Astrocyte (in vitro differentiated cells and primary cell): ENCODE measurements around the gene RRP9. TPM values are rescaled to one million over a fixed set of nuclear protein-coding genes. Genes with fewer than 3 reads are reported as not detected.

Experiments used
- DNase-seq: peaks from one replicate; pipeline ENCODE4 v3.0.0-alpha.2; 2010; ENCODE audit warnings: low read depth
- FAIRE-seq: peaks from 2 replicates; lab custom pipeline; 2011; peaks lifted over from hg19 to GRCh38; lab: Jason Lieb, UNC
- H2AFZ ChIP-seq: 2 replicates; pipeline ENCODE4 v1.6.0; 2012; ENCODE audit warnings: low read depth, low read length, inconsistent platforms
- H3K27ac ChIP-seq: 2 replicates; pipeline ENCODE4 v1.5.1; 2011; ENCODE audit warnings: low read depth, low read length, inconsistent platforms
- H3K27me3 ChIP-seq: 2 replicates; pipeline ENCODE4 v1.6.0; 2011; ENCODE audit warnings: low read length, inconsistent platforms; ENCODE audit not compliant: insufficient read depth
- H3K36me3 ChIP-seq: 2 replicates; pipeline ENCODE4 v1.5.1; 2011; ENCODE audit warnings: low read length, inconsistent platforms; ENCODE audit not compliant: insufficient read depth
- H3K4me1 ChIP-seq: 2 replicates; pipeline ENCODE4 v1.5.1; 2011; ENCODE audit warnings: low read length, inconsistent platforms; ENCODE audit not compliant: insufficient read depth
- H3K4me2 ChIP-seq: 2 replicates; pipeline ENCODE4 v1.6.0; 2012; ENCODE audit warnings: low read length, inconsistent platforms
- H3K4me3 ChIP-seq: 2 replicates; pipeline ENCODE4 v1.5.1; 2011; ENCODE audit warnings: low read depth, mild to moderate bottlenecking, low read length, inconsistent platforms; ENCODE audit not compliant: insufficient read depth
- H3K79me2 ChIP-seq: 2 replicates; pipeline ENCODE4 v1.6.0; 2012; ENCODE audit warnings: mild to moderate bottlenecking, low read length, inconsistent platforms; ENCODE audit not compliant: insufficient read depth
- H3K9ac ChIP-seq: 2 replicates; pipeline ENCODE4 v1.6.0; 2012; ENCODE audit warnings: mild to moderate bottlenecking, low read length, inconsistent platforms
- H3K9me3 ChIP-seq: 2 replicates; pipeline ENCODE4 v1.5.1; 2012; ENCODE audit warnings: low read depth, mild to moderate bottlenecking, low read length, inconsistent platforms; ENCODE audit not compliant: insufficient read depth
- H4K20me1 ChIP-seq: 2 replicates; pipeline ENCODE4 v1.6.0; 2012; ENCODE audit warnings: low read length, inconsistent platforms; ENCODE audit not compliant: insufficient read depth
- H3K27ac Mint-ChIP-seq: one replicate; pipeline ENCODE4 v1.8.0; 2021; ENCODE audit warnings: mild to moderate bottlenecking, mixed read lengths; ENCODE audit not compliant: unreplicated experiment
- H3K27me3 Mint-ChIP-seq: one replicate; pipeline ENCODE4 v1.8.0; 2021; ENCODE audit warnings: low read depth, mixed read lengths; ENCODE audit not compliant: unreplicated experiment
- H3K36me3 Mint-ChIP-seq: one replicate; pipeline ENCODE4 v1.8.0; 2021; ENCODE audit warnings: low read depth, mixed read lengths; ENCODE audit not compliant: unreplicated experiment
- H3K4me1 Mint-ChIP-seq: one replicate; pipeline ENCODE4 v1.8.0; 2021; ENCODE audit warnings: low read depth, mixed read lengths; ENCODE audit not compliant: unreplicated experiment
- H3K4me3 Mint-ChIP-seq: one replicate; pipeline ENCODE4 v1.8.0; 2021; ENCODE audit warnings: mild to moderate bottlenecking, moderate library complexity, mixed read lengths; ENCODE audit not compliant: unreplicated experiment
- H3K9me3 Mint-ChIP-seq: one replicate; pipeline ENCODE4 v1.8.0; 2021; ENCODE audit warnings: mild to moderate bottlenecking, mixed read lengths; ENCODE audit not compliant: unreplicated experiment
- CTCF ChIP-seq: IDR thresholded peaks from 2 replicates; pipeline ENCODE4 v1.5.1; 2011; ENCODE audit warnings: low read depth, mild to moderate bottlenecking, inconsistent platforms, low read length, moderate library complexity; ENCODE audit not compliant: insufficient read depth
- EZH2 ChIP-seq: IDR thresholded peaks from 2 replicates; pipeline ENCODE4 v1.6.1; 2012; ENCODE audit warnings: mild to moderate bottlenecking, low read length, inconsistent platforms; ENCODE audit not compliant: insufficient read depth
- total RNA-seq: library from RNA; stranded (reverse); gene quantifications from 2 replicates; pipeline ENCODE4 v1.2.1, GENCODE V29; 2021

Gene RRP9
- total RNA-seq, 1 donor from 2014 or later = 22.9 TPM

- no peaks in the 10 kb centered on the region for H3K4me1 Mint-ChIP-seq
- no peak for DNase-seq
These were observed 16.0 kb upstream of the RRP9 start for GRCh38 chr3:51957520-51958205.

GRCh38 chr3:51955893-51956770 lies 14.4 kb upstream of the RRP9 start:
- Mint-ChIP-seq H3K4me3 (no peak overlapping the region), H3K27me3 (peaks cover 29% of the 10 kb centered on the region)
- H3K27ac ChIP-seq = no peak overlapping the region

More at GRCh38 chr3:51957520-51958205, 16.0 kb upstream of the RRP9 start:
- Histone ChIP-seq H3K9ac (no peak overlapping the region), H3K36me3 (peaks cover 4% of the 10 kb centered on the region), H3K4me2 (no peak overlapping the region), H3K27ac (no peak overlapping the region), H3K9me3 (no peaks in the 10 kb centered on the region), H2AFZ (no peak overlapping the region), H3K4me1 (peaks cover 9% of the 10 kb centered on the region), H3K79me2 (no peaks in the 10 kb centered on the region), H4K20me1 (peaks cover 39% of the 10 kb centered on the region), H3K27me3 (peaks cover 7% of the 10 kb centered on the region), H3K4me3 (no peak overlapping the region)
- H3K9me3 Mint-ChIP-seq = peaks cover 5% of the 10 kb centered on the region
- peaks cover 29% of the 10 kb centered on the region for H3K36me3 Mint-ChIP-seq
- no peak for TF ChIP-seq EZH2
- TF ChIP-seq CTCF = no peak
- no peak overlapping the region for H3K27ac Mint-ChIP-seq
- H3K4me3 Mint-ChIP-seq = no peak overlapping the region
- peaks cover 25% of the 10 kb centered on the region for H3K27me3 Mint-ChIP-seq
- FAIRE-seq = no peak

More at GRCh38 chr3:51955893-51956770, 14.4 kb upstream of the RRP9 start:
- peaks cover 5% of the 10 kb centered on the region for H3K9me3 Mint-ChIP-seq
- Histone ChIP-seq H4K20me1 (peaks cover 24% of the 10 kb centered on the region), H3K9ac (peak overlapping the region; percentile 2), H3K36me3 (peaks cover 4% of the 10 kb centered on the region), H3K27me3 (peaks cover 7% of the 10 kb centered on the region), H3K79me2 (no peaks in the 10 kb centered on the region), H3K4me1 (peaks cover 9% of the 10 kb centered on the region), H2AFZ (peak overlapping the region; percentile 69), H3K4me3 (peak overlapping the region; percentile 39), H3K4me2 (peak overlapping the region; percentile 84), H3K9me3 (no peaks in the 10 kb centered on the region)
- DNase-seq = peak; percentile 47
- no peak overlapping the region for H3K27ac Mint-ChIP-seq
- no peak for TF ChIP-seq EZH2
- peak; percentile 23 for TF ChIP-seq CTCF
- H3K36me3 Mint-ChIP-seq = peaks cover 22% of the 10 kb centered on the region
- no peak for FAIRE-seq
- no peaks in the 10 kb centered on the region for H3K4me1 Mint-ChIP-seq
